Amygdala (tissue), 56 donors: ENCODE measurements around the gene ITPKB.
"Not testable (repeated sequence)": the region's sequence is repeated elsewhere in the genome, so short reads cannot be mapped to it uniquely, and the experiment has no call there.

Source experiments
- DNase-seq, 56 donors: peaks; one replicate each; lab custom pipeline; 2025; lab: John Stamatoyannopoulos, UW

ITPKB gene

DNA sequence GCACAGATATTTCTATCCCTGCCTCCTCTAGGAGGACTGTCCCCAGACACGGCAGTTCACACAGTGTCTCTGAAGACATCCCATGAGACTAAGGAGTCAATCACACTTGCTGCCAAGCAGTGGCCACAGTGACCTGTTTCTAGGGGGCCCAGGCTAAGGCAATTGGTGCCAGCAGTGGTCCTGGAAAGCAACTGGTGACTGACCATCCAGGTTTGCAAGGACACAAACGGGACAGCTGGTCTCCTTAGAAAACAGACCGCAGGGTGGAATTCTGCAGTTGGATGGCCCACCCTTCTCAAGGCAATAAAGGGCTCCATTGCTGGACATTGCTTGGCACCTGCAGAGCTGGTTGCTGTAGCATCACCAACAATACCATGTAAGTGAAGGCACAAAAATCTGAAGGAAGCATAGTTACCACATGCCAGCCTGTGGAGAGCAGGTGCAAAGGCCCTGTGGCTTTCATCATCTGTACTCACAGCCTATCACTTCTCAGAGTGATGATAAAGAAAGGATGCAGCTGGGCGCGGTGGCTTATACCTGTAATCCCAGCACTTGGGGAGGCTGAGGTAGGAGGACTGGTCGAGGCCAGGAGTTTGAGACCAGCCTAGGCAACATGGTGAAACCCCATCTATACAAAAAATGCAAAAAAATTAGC, 109.1 kb downstream of the ITPKB start:
- no peak for DNase-seq

- no peak for DNase-seq
These were observed 109.7 kb downstream of the ITPKB start for GRCh38 chr1:226629210-226629895.

DNA sequence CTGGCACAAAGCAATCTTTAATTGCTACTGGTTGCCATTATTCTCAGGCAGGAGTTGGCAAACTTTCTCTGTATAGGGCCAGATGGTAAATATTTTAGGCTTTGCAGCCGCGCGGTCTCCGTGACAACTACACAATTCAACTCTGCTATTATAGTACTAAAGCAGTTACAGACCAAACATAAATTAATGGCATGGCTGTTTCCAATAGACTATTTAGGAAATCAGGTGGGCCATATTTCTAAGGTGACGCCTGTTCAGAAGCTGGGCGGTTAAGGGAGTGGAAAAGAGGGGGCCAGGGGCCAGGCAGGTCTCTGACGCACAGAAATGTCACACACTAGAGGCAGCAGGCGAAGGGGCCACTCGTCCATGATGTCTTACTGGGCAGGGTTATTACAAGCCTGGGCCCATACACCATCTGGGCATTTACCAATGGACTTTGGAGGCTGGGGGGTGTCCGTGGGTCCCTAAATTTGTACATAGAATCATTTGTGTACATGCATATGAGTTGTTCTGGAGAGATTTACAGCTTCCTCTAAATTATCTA, 110.4 kb downstream of the ITPKB start:
- DNase-seq = peak in 3 of 56 donors; percentile 27 to 44 (median 44)

GRCh38 chr1:226627924-226628611, 111.0 kb downstream of the ITPKB start:
- DNase-seq = no peak

GRCh38 chr1:226627050-226627755, 111.9 kb downstream of the ITPKB start:
- no peak for DNase-seq

- DNase-seq = peak in 44 of 56 donors; percentile 19 to 80 (median 55)
These were observed 112.5 kb downstream of the ITPKB start for GRCh38 chr1:226626577-226626956.

- DNase-seq = peak in 1 of 56 donors; percentile 19
These were observed 113.1 kb downstream of the ITPKB start for GRCh38 chr1:226625832-226626576.

GRCh38 chr1:226625326-226625725, 113.8 kb downstream of the ITPKB start:
- DNase-seq = no peak

GRCh38 chr1:226624526-226624925, 114.6 kb downstream of the ITPKB start:
- DNase-seq = no peak

DNA sequence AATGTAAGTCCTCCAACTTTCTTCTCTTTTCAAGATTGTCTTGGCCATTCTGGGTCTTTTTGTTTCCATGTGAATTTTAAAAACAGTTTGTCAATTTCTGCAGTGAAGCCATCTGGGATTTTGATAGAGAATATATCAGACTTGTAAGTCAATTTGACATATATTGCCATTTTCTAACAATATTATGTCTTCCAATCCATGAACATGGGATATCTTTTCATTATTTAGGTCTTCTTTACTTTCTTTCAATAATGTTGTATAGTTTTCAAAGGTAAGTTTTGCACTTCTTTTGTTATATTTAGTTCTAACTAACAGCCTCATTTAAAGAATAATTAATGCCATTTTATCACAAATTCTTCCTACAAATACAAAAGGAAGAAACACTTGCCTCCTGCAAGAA, 117.1 kb downstream of the ITPKB start:
- DNase-seq = no peak

DNA sequence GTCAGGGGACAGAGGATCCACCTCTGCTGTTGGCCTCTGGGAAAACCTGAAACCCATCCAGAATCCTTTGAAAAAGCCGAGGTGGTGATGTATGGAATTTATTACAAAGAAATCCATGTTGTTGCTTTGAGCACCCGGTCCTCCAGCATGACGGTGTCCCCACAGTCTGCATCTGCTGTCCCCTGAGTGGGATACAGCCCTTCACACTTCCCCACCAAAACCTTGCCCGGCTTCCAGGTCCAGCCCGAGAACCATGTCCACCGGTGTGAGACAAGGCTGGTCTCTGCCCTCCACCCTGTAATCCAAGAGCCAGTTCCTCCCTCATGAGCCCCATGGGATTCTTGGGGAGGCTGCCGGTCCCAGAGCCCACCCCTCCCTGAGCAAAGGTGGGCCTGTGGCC, 120.1 kb downstream of the ITPKB start:
- DNase-seq = no peak

DNA sequence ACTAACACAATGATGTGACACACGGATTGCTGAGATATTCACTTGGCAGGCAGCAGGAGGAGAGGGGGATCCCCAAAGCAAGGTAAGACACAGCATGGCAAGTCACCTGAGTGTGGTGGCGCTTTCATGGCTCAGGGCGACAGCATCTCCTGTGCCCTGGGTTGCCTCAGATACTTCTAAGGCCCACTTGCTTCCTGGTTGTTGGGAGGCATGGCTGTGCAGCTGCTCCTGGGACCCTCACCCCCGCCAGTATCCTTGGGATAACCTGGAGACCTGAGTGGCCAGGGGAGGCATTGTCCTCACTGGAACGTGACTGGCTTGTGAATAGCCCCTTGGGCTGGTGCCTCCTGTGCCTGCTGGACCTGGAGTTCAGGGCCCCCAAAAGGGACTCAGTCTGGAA, 120.7 kb downstream of the ITPKB start:
- DNase-seq = no peak

- not testable (repeated sequence) for DNase-seq
These were observed 121.4 kb downstream of the ITPKB start for GRCh38 chr1:226617719-226618118.

- no peak for DNase-seq
These were observed 122.0 kb downstream of the ITPKB start for GRCh38 chr1:226617109-226617508.

DNA sequence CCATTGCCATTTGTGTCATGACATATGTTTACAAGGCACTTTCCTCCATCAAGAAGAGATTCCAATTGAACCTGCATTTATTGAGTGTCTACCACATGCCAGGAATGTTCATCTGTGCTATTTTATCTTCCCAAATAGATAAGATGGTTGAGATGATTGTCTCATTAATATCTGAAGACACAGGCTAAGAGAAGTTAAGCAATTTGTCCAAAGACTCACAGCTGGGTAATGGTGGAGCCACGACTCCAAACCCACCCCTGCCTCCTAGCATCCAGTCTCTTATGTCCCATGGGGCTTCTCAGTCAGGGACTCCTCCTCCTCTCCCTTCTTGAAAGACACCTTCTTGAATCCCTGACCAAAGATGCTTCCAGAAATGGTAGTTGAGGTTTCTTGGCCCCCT, 122.4 kb downstream of the ITPKB start:
- DNase-seq = no peak

DNA sequence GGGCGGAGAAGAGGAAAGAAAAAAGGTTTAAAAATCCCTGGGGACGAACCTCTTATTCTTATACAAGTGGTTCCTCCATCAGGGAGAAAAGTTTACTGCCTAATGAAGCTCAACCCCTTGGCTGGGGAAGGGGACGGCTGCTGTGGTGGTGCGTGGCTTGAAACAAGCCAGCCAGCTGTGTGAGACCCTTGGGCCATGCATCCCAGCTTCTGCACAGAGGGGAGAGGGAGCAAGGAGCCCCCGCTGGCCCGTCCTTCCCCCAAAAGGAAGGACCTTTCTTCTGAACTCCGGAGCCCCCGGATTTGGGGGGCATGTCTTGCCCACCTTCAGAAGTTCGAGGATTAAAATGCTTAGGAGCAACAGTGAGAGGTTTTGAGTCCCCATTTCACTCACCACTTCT, 123.2 kb downstream of the ITPKB start:
- DNase-seq = no peak

DNA sequence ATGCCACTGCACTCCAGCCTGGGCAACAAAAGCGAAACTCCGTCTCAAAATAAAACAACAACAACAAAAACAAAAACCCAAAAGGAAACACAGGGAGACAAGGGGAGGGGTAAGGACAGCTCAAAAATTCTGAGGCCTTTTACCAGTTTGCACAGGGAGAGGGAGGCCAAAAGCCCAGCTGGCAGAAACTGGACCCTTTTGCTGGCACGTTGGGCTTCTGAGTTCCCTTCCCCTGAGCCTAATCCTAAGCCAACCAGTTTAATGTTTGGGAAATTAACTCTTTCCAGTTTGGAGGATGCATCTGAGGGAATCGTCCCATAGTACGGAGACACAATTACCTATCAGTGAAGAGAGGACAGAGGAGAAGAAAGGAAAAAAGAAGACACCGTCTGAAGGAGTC, 127.1 kb downstream of the ITPKB start:
- not testable (repeated sequence) for DNase-seq

DNA sequence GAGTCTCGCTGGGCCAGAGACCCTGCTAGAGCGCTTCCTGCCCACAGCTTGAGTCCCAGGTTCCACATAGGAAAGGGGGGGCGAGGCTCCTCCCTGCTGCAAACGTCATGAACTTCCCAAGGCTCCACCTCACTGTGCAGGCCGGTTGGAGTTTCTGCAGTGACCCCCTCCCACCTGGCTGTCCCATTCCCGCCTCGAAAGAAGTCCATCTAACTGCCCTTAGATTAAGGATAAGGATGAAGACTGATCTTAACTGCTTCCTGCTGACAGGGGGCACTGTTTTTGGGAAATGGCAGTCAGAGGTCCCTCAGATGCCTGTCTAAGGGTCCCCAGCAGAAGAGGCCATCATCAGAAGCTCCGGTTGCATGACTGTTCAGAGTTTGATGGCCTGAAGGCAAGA, 127.8 kb downstream of the ITPKB start:
- no peak for DNase-seq

- DNase-seq = no peak
These were observed 128.4 kb downstream of the ITPKB start for GRCh38 chr1:226610671-226611070.

DNA sequence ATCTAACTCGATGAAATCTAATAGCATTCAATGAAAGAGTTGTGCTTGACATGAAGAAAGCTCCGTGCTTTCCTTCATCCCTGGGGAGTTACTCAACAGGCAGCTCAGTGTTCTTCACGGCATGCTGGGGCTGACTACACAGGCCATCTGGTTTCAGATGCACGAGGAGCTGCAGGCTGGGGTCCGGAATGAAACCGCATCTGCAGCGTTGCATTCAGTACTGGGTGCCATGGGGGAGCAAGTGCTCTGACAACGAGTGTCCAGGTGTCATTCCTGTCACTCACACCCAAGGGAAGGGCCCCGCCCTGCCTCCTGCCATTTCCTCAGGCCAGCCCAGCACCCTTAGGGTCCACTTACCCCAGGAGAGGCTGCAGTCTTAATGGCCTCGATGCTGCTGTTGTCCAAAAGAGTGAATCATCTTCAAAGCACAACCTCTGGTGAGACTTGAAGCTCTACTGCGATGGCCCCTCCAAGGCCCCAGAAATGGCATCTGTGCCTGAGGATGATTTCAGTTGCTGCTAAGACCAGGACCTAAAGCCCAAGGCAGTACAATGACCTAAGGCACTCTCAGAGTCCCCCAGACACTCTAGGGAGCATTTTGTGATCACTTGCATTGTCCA, 129.1 kb downstream of the ITPKB start:
- no peak for DNase-seq
